HG02763 (cell line): ENCODE data around the gene FASTKD1.
A peak's percentile ranks its signal among the peaks of the same experiment; 100 is the strongest.
"Not testable (repeated sequence)": the region's sequence is repeated elsewhere in the genome, so short reads cannot be mapped to it uniquely, and the experiment has no call there.

Experiments
- ATAC-seq: cut with Tn5 transposase; IDR thresholded peaks from one replicate; pipeline ENCODE4 v1.9.1; 2021; ENCODE audit warnings: mild to moderate bottlenecking, moderate library complexity; ENCODE audit not compliant: unreplicated experiment

Gene FASTKD1

GRCh38 chr2:169572189-169572588, 1.5 kb downstream of the FASTKD1 start:
- ATAC-seq: no peak

- no peak for ATAC-seq
These were observed 2.1 kb downstream of the FASTKD1 start for GRCh38 chr2:169571571-169571970.

- not testable (repeated sequence) for ATAC-seq
These were observed 2.9 kb downstream of the FASTKD1 start for GRCh38 chr2:169570752-169571151.

DNA sequence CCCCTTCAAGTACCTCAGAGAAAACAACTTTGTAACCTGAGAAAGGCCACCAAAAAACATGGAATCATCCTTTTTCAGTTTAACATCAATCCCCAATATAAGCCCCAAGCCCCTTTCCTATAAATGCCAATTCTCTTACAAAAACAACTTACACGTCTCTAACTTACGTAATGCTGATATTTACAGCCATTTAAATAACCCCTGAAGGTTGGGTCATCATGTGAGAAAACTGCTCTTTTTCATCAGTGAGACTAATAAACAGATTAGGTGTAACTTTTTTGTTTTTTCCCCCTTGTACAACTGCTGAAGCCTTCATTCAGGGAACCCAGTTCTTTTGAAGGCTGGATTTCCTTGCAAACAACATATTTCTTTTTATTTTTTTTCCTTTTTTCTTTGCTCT, 3.7 kb downstream of the FASTKD1 start:
- ATAC-seq: no peak

DNA sequence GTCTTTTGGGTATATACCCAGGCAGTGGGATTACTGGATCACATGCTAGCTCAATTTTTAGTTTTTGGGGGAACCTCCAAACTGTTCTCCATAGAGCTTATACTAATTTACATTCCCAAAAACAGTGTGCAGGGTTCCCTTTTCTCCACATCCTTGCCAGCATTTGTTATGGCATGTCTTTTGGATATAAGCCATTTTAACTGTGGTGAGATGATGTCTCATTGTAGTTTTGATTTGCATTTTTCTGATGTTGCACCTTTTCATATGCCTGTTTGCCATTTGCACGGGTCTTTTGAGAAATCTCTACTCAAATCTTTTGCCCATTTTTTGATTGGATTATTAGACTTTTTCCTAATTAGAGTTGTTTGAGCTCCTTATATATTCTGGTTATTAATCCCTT, 8.0 kb downstream of the FASTKD1 start:
- no peak for ATAC-seq

DNA sequence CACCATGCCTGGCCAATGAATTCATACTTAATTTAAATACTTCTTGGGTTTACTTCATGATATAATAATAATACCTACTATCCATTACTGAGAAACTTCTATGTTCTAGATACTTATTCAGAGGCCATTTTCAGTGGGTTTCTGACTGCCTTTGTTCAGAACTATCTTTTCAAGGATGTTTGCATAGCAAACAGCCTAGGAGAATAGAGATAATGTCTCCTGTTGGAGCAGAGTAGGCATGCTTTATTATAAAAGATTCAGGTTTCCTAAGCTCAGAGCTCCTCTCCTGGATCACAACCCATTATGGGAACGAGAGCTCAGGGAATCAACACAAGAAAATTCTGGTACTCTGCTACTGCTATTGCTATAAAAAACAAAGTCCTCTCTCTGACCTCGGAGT, 11.1 kb downstream of the FASTKD1 start:
- ATAC-seq: no peak

- ATAC-seq: not testable (repeated sequence)
These were observed 11.6 kb downstream of the FASTKD1 start for GRCh38 chr2:169562084-169562483.

- ATAC-seq: no peak
These were observed 12.3 kb downstream of the FASTKD1 start for GRCh38 chr2:169561364-169561763.

DNA sequence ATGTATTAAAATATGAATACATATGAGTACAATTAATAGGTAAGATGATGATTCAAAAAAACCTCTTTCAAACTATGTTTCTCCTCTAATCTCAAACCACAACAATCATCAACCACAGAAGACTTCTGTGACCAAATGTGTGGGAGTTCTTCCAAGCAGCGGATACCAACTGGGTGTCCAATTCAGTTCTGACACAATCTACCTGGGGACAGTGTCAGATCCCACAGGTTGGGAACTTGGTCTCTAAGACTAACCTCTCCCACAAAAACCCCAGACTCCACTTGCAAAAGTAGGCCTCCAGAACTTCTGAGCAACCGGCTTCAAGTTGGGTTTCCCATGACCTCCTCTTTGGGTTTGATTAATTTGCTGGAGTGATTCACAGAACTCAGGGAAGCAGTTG, 26.9 kb downstream of the FASTKD1 start:
- ATAC-seq: no peak

DNA sequence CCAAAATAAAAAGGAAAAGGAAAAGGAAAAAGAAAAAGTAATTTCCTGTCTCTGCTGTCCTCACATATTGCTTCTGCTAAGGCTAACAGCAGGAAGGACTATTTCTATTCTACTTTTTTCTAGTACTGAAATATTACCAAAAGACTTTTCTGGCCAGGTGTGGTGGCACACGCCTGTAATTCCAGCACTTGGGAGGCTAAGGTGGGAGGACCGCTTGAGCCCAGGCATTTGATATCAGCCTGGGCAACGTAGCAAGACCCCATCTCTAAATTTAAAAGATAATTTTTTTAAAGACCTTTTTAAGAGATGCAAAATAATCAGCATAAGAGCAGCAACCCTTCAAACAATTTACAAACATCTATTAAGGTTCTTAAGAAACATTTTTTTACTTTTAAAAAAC, 31.2 kb downstream of the FASTKD1 start:
- ATAC-seq: no peak

- no peak for ATAC-seq
These were observed 33.5 kb downstream of the FASTKD1 start for GRCh38 chr2:169540146-169540545.

DNA sequence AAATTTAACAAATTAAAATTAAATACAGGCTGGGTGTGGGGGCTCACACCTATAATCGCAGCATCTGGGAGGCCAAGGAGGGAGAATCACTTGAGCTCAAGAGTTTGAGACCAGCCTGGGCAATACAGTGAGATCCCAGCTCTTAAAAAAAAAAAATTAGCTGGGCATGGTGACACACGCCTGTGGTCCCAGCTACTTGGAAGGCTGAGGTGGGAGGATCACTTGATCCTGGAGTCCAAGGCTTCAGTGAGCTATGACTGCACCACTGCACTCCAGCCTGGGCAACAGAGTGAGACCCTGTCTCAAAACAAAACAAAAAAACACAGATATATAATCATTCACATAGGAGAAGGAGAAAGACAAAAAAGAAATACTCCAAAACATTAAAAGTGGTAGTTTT, 34.2 kb downstream of the FASTKD1 start:
- not testable (repeated sequence) for ATAC-seq

DNA sequence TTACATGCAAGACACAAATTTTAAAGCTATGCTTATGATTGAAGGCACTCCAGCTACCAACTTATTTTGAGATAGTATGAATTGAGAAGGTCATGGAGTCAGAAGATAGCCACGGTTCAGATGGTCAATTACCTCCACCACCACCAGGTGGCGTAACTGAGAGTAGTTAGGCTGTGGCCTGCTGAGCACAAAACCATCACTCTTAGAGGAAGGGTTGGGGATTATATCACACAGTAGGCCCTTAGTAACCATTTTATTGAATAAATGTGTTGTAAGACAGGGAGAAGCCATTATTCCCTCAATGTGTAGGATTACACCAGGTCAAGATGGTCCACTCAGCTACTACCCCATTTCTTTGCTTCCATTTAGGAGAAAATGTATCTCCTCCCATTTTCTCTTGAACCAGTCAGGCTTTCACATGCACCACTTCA, 45.4 kb downstream of the FASTKD1 start:
- ATAC-seq: peak; percentile 61

DNA sequence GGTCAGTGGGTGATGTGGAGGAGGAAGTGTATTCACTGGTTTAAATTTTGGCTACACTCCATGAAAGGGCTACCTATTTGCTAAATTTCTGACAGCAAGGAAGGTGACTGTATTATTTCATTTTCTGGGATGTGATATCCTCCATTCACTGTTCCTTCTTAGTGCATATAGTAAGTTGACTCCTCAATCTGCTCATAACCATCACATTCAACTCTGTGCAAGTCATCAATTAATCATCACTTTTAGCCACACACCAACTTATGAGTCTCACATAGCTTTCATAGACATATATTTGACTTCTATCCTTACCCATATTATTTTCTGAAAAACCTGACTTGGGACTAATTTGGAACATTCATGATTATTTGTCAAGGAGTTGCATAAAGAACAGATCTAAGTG, 47.2 kb downstream of the FASTKD1 start:
- no peak for ATAC-seq

GRCh38 chr2:169525434-169525833, 48.2 kb downstream of the FASTKD1 start:
- ATAC-seq: no peak

DNA sequence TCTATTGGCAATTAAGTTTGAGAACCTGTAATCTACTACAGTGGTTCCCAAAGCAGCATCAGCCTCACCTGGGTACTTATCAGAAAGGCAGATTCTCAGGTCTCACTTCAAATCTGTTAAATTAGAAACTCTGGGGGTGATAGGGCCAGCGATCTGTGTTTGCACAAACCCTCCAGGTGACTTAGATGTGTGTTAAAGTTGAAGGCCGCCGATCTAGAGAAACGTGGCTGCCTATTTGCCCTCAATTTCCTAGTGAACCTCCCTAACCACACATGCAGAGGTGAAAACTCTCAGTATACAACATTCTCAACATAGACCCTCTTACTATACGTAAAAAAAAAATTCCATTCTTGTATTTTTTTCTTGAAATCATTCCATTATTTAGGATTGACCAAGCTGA, 50.0 kb downstream of the FASTKD1 start:
- ATAC-seq: no peak

GRCh38 chr2:169520896-169521295, 52.8 kb downstream of the FASTKD1 start:
- ATAC-seq: no peak

GRCh38 chr2:169516488-169516995, 57.1 kb downstream of the FASTKD1 start:
- ATAC-seq: not testable (repeated sequence)

GRCh38 chr2:169514758-169515157, 58.9 kb downstream of the FASTKD1 start:
- not testable (repeated sequence) for ATAC-seq

GRCh38 chr2:169513926-169514325, 59.7 kb downstream of the FASTKD1 start:
- no peak for ATAC-seq

- no peak for ATAC-seq
These were observed 60.6 kb downstream of the FASTKD1 start for GRCh38 chr2:169513094-169513493.

DNA sequence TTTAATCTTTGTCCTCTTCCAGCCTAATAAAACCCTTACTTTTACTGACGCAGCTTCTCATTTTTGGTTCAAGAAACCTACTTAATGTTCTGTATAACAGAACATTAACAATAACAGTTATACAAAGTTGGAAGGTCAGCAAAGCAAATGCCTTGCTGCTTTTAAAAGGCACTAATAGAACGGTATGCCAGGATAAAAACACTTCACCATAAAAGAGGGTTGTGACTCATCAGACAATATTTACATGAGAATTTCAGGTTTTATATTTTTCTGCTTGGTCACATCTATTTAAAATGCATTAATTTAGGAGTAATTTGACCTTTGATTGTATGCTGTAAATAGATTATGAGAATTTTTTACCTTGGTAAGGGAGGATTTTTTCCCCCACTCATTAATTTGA, 61.1 kb downstream of the FASTKD1 start:
- ATAC-seq: no peak

DNA sequence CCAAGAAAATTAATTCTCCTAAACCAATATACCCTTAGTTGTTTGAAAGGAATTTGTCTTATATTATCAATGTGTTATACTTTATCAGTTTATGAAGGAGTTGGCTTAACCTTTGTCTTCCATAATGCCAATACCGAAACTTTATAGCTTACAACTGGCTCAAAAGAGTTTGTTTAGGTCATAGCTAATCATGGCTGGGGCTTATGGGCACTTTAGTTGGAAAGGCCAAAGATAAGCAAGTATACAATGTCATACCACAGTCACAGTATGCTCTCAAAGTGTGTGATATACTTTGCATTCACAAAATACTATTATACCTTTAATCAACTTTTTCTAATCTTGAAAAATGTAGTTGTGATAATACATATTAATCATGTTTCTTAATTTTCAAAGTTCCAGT, 61.8 kb downstream of the FASTKD1 start:
- no peak for ATAC-seq

DNA sequence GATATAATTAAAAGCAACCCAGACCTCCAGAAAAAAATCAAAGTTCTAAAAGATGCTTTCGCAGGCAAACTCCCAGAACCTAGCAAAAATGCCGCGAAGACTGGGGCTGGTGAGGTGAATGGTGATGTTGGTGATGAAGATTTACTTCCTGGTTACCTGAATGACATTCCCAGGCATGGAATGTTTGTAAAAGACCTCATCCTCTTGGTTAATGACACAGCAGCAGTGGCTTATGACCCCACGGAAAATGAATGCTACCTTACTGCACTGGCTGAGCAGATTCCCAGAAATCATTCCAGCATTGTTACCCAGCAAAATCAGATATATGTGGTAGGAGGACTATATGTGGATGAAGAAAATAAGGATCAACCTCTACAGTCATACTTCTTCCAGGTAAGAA, 63.2 kb downstream of the FASTKD1 start:
- ATAC-seq: no peak
